Astrocyte (in vitro differentiated cells and primary cell): ENCODE measurements around the gene PLCH1.

Experiments
- EZH2 ChIP-seq: IDR thresholded peaks from 2 replicates; pipeline ENCODE4 v1.6.1; 2012; ENCODE audit warnings: mild to moderate bottlenecking, low read length, inconsistent platforms; ENCODE audit not compliant: insufficient read depth
- TF ChIP-seq, protein P1 (sequence below): IDR thresholded peaks from 2 replicates; pipeline ENCODE4 v1.5.1; 2011; ENCODE audit warnings: low read depth, mild to moderate bottlenecking, inconsistent platforms, low read length, moderate library complexity; ENCODE audit not compliant: insufficient read depth

- no peak for TF ChIP-seq EZH2
- TF ChIP-seq, protein P1, sequence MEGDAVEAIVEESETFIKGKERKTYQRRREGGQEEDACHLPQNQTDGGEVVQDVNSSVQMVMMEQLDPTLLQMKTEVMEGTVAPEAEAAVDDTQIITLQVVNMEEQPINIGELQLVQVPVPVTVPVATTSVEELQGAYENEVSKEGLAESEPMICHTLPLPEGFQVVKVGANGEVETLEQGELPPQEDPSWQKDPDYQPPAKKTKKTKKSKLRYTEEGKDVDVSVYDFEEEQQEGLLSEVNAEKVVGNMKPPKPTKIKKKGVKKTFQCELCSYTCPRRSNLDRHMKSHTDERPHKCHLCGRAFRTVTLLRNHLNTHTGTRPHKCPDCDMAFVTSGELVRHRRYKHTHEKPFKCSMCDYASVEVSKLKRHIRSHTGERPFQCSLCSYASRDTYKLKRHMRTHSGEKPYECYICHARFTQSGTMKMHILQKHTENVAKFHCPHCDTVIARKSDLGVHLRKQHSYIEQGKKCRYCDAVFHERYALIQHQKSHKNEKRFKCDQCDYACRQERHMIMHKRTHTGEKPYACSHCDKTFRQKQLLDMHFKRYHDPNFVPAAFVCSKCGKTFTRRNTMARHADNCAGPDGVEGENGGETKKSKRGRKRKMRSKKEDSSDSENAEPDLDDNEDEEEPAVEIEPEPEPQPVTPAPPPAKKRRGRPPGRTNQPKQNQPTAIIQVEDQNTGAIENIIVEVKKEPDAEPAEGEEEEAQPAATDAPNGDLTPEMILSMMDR: no peak
These were observed 69.8 kb downstream of the PLCH1 start for GRCh38 chr3:155675094-155675493.
